ENCODE measurements around the gene ATP8A2. TPM values are rescaled to one million over a fixed set of nuclear protein-coding genes. Genes with fewer than 3 reads are reported as not detected.
"Not testable (repeated sequence)": the region's sequence is repeated elsewhere in the genome, so short reads cannot be mapped to it uniquely, and the experiment has no call there.

ATP8A2 gene
- total RNA-seq, 2 donors from 2014 or later = 0.08 to 0.19 TPM

DNA sequence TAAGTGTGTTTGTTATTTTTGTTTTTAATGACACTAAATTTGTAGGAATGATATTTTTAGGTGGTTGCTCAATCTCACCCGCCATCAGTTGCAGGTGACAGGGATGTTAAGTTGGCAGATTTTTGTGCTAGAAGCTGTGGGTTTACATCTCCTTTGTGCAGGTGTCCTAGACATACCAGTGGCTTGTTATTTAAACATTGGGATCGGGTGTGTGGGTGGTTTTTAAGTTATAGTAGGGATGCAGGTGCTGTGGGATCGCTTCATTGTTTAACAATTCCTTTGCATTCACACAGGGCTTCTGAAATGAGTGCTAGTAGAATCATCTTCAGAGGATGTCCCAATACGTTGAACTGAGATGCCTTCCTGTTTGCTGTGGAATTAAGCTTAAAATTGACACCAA, 580.1 kb downstream of the ATP8A2 start:
- no peak overlapping the region for H3K27ac ChIP-seq
- H3K9me3 ChIP-seq = peaks cover 0 to 8% of the 10 kb centered on the region in 2 donors
- TF ChIP-seq CTCF (IDR thresholded peaks at IDR 0.05) = no peak
- H3K27me3 ChIP-seq = no peaks in the 10 kb centered on the region
- no peak for DNase-seq (ENCODE audit: low spot score)
- no peaks in the 10 kb centered on the region for H3K36me3 ChIP-seq
- H3K4me1 ChIP-seq = no peaks in the 10 kb centered on the region
- no peak overlapping the region for H3K4me3 ChIP-seq

DNA sequence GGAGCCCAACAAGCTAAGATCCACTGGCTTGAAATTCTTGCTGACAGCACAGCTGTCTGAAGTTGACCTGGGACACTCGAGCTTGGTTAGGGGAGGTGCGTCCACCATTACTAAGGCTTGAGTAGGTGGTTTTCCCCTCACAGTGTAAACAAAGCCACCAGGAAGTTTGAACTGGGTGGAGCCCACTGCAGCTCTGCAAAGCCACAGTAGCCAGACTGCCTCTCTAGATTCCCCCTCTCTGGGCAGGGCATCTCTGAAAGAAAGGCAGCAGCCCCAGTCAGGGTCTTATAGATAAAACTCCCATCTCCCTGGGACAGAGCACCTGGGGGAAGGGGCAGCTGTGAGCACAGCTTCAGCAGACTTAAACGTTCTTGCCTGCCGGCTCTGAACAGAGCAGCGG, 582.3 kb downstream of the ATP8A2 start:
- not testable (repeated sequence) for H3K4me3 ChIP-seq; H3K27me3 ChIP-seq; H3K27ac ChIP-seq; H3K36me3 ChIP-seq; H3K9me3 ChIP-seq; DNase-seq (ENCODE audit: low spot score); H3K4me1 ChIP-seq

GRCh38 chr13:25954943-25955342, 583.2 kb downstream of the ATP8A2 start:
- not testable (repeated sequence) for H3K9me3 ChIP-seq; H3K4me3 ChIP-seq; H3K4me1 ChIP-seq; H3K27me3 ChIP-seq; H3K27ac ChIP-seq; DNase-seq (ENCODE audit: low spot score); H3K36me3 ChIP-seq

DNA sequence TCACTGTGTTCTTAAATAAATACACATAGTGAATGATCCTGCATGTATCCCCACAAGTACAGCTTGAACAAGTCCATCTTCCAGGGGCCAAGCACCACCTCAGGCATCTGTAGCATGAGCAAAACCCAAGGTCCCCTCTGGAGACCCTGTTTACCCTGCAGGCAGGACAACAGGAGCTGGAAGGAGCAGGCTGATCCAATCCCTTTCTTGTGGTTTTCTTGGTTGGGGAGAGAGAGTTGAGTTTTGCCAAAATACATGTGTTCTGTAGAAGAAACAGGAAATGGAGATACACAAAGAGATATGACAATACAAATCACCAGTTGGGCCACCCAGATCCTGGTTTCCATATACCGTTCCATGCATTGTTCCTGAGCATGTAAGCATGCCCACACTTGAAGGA, 587.2 kb downstream of the ATP8A2 start:
- no peak overlapping the region for H3K27ac ChIP-seq
- H3K27me3 ChIP-seq = no peaks in the 10 kb centered on the region
- DNase-seq (ENCODE audit: low spot score) = no peak
- H3K4me3 ChIP-seq = no peak overlapping the region
- H3K9me3 ChIP-seq = no peaks in the 10 kb centered on the region
- no peaks in the 10 kb centered on the region for H3K36me3 ChIP-seq
- H3K4me1 ChIP-seq = no peaks in the 10 kb centered on the region
- TF ChIP-seq CTCF (IDR thresholded peaks at IDR 0.05) = no peak

DNA sequence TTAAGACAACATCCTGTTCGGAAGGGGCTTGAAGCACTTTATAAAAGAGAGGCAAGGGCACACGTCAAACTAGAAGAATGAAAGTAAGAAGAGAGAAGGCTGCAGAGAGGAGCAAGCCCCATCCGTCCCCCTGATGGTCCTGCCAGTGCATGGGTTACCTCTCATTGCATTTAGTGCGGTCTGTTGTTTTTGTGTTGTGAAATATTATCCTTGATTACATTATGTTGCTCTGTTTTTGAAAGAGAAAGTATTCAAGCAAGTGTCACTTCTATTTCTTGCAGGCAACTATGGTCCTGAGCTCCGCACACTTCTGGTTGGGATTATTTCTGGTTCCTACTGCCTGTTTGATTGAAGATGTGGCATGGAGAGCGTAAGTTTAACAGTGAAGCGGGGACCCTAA, 589.5 kb downstream of the ATP8A2 start:
- DNase-seq (ENCODE audit: low spot score) = no peak
- no peak for TF ChIP-seq CTCF (IDR thresholded peaks at IDR 0.05)
- no peaks in the 10 kb centered on the region for H3K27me3 ChIP-seq

GRCh38 chr13:25963674-25964073, 591.9 kb downstream of the ATP8A2 start:
- H3K36me3 ChIP-seq = no peaks in the 10 kb centered on the region
- no peak overlapping the region for H3K4me3 ChIP-seq
- H3K4me1 ChIP-seq = no peaks in the 10 kb centered on the region
- H3K9me3 ChIP-seq = no peaks in the 10 kb centered on the region
- no peak for DNase-seq (ENCODE audit: low spot score)
- H3K27me3 ChIP-seq = no peaks in the 10 kb centered on the region
- H3K27ac ChIP-seq = no peak overlapping the region
- TF ChIP-seq CTCF (IDR thresholded peaks at IDR 0.05) = no peak

More for the DNA sequence above, 589.5 kb downstream of the ATP8A2 start:
- no peaks in the 10 kb centered on the region for H3K4me1 ChIP-seq
- H3K9me3 ChIP-seq = no peaks in the 10 kb centered on the region
- H3K27ac ChIP-seq = no peak overlapping the region
- no peaks in the 10 kb centered on the region for H3K36me3 ChIP-seq
- no peak overlapping the region for H3K4me3 ChIP-seq

GRCh38 chr13:25965596-25965995, 593.8 kb downstream of the ATP8A2 start:
- no peak for TF ChIP-seq CTCF (IDR thresholded peaks at IDR 0.05)
- no peaks in the 10 kb centered on the region for H3K36me3 ChIP-seq
- H3K27me3 ChIP-seq = no peaks in the 10 kb centered on the region
- no peak overlapping the region for H3K27ac ChIP-seq
- no peaks in the 10 kb centered on the region for H3K9me3 ChIP-seq
- H3K4me3 ChIP-seq = no peak overlapping the region
- no peak for DNase-seq (ENCODE audit: low spot score)
- no peaks in the 10 kb centered on the region for H3K4me1 ChIP-seq
